MG63 (cell line): ENCODE results near the gene OR5K4. TPM values are rescaled to one million over a fixed set of nuclear protein-coding genes. Genes with fewer than 3 reads are reported as not detected.

Experiments
- total RNA-seq: library from RNA; depleted of rRNA; stranded (reverse); fragments of >200 nt; shearing (Covaris generic); gene quantifications from 2 replicates; pipeline ENCODE4 v1.2.3, GENCODE V29; 2014; ENCODE audit warnings: low replicate concordance; rRNA removed

OR5K4 gene
- total RNA-seq, 1 experiment from 2014 or later, result not detected

Other genes starting within 250 kb of the OR5K4 start
- not detected in 2 replicates for gene OR5H1, start 223.1 kb upstream of the OR5K4 start, total RNA-seq
- gene OR5H14, start 206.4 kb upstream of the OR5K4 start, total RNA-seq, result not detected in 2 replicates
- not detected in 2 replicates for gene OR5H15, start 187.2 kb upstream of the OR5K4 start, total RNA-seq
- gene OR5H6, start 89.6 kb upstream of the OR5K4 start, total RNA-seq, result not detected in 2 replicates
- gene OR5H2, start 71.3 kb upstream of the OR5K4 start, total RNA-seq, result not detected in 2 replicates
- not detected in 2 replicates for gene OR5K3, start 36.8 kb downstream of the OR5K4 start, total RNA-seq
- gene OR5K1, start 109.3 kb downstream of the OR5K4 start, total RNA-seq, result not detected in 2 replicates
- not detected in 2 replicates for gene OR5K2, start 143.8 kb downstream of the OR5K4 start, total RNA-seq
- 53.0 and 105 TPM in 2 replicates for gene CLDND1, start 169.0 kb downstream of the OR5K4 start, total RNA-seq
- not detected in 2 replicates for gene GPR15, start 178.1 kb downstream of the OR5K4 start, total RNA-seq
- 43.7 and 45.1 TPM in 2 replicates for gene CPOX, start 239.8 kb downstream of the OR5K4 start, total RNA-seq